GM18520 (cell line): Measurements from ENCODE around the gene RAB5B.
"Not testable (repeated sequence)": the region's sequence is repeated elsewhere in the genome, so short reads cannot be mapped to it uniquely, and the experiment has no call there.

Experiments used
- ATAC-seq: cut with Tn5 transposase; IDR thresholded peaks from one replicate; pipeline ENCODE4 v1.9.1; 2021; ENCODE audit not compliant: unreplicated experiment

RAB5B gene

DNA sequence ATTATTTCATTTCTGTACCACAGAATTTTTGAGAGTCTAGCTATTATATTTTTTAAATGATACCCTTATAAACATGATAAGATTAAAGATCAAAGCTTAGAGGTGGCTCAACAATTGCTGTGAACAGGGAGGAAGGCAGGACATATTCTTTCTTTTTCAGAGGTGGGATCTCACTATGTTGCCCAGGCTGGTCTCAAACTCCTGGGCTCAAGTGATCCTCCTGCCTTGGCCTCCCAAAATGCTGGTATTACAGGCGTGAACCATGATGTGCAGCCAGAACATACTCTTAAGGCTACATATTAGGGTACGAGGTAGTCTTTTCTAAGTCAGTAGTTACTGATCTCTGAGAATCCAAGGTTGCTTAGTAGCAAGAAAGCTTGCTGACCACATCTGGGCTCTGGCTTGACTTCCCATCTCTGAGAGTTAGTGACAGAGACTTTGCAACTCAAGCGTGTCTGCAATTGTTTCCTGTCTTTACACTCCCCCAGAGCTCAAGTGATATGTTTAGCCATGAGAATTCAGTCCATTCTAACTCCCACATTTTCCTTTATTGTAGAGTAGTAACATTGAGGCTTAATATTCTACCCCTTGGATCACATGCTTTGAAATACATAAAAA lies 8.6 kb downstream of the RAB5B start:
- no peak for ATAC-seq

DNA sequence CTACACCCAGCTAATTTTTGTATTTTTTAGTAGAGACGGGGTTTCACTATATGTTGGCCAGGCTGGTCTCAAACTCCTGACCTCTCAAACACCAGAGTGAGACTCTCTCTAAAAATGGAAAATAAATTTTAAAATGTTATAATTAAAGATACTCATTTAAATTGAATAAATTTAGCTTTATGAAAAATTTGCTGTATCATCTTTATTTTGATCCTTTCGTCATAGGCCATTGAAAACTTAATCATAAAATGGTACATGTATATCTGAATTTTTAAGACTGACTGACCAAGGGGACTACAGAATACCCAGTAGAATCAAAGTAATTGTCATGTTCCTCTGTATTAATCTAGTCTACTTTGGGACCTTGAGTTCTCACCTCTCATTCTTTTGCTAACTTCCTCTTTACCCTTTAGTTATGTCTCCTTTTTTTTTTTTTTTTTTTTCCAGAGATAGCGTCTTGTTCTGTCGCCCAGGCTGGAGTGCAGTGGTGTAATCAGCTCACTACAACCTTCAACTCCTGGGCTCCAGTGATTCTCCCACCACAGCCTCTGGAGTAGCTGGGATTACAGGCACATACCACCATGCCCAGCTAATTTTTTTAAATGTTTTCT lies 9.5 kb downstream of the RAB5B start:
- no peak for ATAC-seq

GRCh38 chr12:55984861-55985260 lies 11.0 kb downstream of the RAB5B start:
- no peak for ATAC-seq

DNA sequence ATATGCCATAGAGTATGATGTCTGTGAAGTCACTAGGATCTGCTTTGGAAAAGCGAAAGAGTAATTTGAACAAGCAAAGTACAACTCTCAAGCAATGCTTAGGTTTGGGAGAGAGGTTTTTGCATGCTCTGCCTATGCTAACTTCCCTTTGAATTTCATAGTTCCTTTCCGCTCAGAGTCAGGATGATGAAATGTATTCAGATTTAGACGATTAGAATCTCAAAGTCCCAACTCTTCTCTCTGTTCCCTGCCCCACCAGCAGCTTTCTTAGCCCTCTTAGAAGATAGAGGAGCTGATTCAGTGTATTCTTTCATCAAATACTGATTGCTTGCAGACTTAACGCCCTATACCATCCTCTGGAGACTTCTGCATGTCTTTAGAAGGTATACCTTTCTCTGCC lies 11.5 kb downstream of the RAB5B start:
- ATAC-seq = no peak

DNA sequence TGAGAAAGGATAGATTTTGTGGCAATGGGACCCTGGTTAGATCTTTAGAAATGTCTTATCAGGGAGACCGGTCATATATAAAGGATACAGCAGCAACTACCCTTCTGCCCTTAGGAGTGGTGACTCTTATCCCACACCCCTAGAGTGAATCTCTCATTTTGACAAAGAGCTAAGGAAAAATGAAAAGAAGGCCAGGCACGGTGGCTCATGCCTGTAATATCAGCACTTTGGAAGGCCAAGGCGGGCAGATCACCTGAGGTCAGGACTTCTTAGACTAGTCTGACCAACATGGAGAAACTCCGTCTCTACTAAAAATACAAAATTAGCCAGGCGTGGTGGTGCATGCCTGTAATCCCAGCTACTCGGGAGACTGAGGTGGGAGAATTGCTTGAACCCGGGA lies 12.1 kb downstream of the RAB5B start:
- not testable (repeated sequence) for ATAC-seq

GRCh38 chr12:55991110-55991509 lies 17.2 kb downstream of the RAB5B start:
- ATAC-seq = no peak

DNA sequence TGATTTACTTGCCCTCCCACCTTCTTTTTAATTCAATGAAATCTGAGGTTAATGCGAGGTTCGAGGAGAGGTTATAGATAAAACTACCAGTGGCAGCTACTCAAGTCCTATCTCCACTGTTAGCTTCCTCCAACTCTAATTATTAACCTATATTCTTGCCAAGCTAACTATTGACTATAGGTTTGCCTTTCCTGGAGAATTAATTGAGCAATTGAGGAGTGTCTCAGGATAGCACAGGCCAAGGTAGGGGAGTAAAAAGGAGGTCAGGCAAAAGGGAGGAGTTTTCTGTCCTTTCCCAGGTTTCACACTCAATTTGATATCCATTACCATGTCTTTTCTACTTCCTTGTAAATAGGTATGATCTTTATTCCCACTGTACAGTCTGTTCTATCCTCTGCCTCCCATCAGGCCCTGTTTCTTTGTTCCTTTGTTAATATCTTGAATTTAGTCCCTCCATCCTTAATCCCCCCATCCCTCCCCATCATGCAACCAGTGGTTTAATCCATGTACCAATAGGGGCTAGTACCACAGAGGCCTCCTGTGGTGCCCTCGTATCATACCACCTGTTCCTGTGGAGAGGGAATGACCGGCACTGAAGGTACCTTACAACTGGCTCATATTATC lies 19.5 kb downstream of the RAB5B start:
- ATAC-seq = no peak

DNA sequence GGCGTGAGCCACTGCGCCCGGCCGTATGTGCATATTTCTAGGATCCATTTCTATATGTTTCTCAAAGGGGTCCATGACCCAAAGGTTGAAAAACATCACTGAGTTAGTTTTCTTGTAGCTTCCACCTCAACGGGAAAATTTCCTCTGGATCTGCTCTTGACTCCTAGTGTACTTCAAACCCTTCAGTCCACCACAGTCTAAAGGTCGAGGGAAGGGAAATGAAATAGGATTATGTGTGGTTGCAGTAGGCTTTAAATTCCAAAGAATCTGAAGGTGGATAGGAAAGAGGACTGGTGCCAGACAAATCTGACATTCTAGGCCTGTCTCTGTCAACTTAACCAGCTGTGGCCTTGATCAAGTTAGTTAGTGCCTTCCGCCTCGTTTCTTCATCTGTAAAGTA lies 21.5 kb downstream of the RAB5B start:
- no peak for ATAC-seq

GRCh38 chr12:55996201-55996714 lies 22.4 kb downstream of the RAB5B start:
- no peak for ATAC-seq

DNA sequence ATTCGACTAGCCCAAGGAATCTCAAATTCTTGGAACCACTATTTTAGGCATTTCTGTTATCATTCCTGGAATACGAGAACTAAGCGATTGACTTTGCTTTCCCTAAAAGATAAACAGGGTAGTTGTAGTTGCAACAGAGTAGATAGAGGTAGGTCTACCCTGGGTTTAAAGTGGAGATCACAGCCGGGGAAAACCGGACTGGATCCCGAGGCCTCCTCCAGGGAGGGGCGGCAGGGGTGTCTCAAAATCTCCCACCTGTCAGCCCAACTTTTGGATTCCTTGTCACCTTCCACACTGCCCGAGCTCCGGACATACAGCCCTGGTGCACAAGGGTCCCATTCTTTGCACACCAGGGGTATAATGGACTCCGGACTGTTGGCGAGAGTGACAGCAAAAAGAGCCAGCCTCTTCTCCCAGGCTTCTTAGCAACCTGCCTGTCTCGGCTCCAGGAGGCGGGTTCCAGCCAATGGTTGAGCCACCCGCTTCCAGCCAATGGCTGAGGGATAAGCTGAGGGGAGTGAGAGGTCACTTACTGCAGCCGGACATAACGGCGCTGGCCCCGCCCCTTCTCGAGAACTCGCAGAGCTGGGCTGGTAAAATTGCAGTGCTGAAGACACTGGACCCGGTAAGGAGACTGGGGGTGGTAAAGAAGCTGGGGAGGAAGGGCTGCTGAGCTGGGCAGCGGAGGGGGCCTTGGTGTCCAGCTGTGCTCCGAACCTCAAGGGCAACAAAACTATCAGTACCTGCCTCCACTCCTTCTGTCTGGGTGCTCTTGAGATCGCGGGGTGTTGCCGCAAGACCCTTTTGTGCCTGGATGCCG lies 23.0 kb downstream of the RAB5B start, which contains the start of gene SUOX:
Gene SUOX (plus strand): TSS at position 562 of the 820 bp plus-strand sequence. CDS start 4,946 bp downstream, outside the sequence.
- ATAC-seq = peak; percentile 99

DNA sequence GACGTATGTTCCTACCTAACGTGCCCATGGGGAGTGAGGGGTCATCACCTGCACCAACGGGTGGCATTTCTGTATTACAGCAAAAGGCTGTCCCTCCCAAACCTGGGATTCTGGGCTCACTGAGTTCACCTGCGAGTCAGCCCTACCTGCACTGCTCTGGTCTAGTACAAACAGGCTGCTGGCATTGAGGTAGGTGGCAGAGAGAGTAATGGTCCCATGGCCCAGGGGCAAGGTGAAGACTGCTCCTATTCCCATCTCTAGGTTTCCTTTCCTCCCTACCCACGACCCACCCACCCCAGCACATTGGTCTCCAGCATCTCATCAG lies 23.6 kb downstream of the RAB5B start:
- no peak for ATAC-seq

- ATAC-seq = not testable (repeated sequence)
These were observed 25.6 kb downstream of the RAB5B start for GRCh38 chr12:55999522-55999921.

- ATAC-seq = not testable (repeated sequence)
These were observed 26.2 kb downstream of the RAB5B start for GRCh38 chr12:55999999-56000540.

GRCh38 chr12:56001487-56002100 lies 27.7 kb downstream of the RAB5B start:
- no peak for ATAC-seq

DNA sequence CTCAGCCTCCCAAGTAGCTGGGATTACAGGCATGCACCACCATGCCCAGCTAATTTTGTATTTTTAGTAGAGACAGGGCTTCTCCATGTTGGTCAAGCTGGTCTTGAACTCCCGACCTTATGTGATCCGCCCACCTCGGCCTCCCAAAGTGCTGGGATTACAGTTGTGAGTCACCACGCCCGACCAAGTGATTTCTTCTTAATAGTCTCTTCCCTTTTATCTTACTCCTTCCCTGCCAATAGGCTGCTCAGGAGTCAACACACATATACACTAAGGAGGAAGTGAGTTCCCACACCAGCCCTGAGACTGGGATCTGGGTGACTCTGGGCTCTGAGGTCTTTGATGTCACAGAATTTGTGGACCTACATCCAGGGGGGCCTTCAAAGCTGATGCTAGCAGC lies 29.5 kb downstream of the RAB5B start:
- ATAC-seq = not testable (repeated sequence)

GRCh38 chr12:56004211-56004610 lies 30.3 kb downstream of the RAB5B start:
- ATAC-seq = no peak

DNA sequence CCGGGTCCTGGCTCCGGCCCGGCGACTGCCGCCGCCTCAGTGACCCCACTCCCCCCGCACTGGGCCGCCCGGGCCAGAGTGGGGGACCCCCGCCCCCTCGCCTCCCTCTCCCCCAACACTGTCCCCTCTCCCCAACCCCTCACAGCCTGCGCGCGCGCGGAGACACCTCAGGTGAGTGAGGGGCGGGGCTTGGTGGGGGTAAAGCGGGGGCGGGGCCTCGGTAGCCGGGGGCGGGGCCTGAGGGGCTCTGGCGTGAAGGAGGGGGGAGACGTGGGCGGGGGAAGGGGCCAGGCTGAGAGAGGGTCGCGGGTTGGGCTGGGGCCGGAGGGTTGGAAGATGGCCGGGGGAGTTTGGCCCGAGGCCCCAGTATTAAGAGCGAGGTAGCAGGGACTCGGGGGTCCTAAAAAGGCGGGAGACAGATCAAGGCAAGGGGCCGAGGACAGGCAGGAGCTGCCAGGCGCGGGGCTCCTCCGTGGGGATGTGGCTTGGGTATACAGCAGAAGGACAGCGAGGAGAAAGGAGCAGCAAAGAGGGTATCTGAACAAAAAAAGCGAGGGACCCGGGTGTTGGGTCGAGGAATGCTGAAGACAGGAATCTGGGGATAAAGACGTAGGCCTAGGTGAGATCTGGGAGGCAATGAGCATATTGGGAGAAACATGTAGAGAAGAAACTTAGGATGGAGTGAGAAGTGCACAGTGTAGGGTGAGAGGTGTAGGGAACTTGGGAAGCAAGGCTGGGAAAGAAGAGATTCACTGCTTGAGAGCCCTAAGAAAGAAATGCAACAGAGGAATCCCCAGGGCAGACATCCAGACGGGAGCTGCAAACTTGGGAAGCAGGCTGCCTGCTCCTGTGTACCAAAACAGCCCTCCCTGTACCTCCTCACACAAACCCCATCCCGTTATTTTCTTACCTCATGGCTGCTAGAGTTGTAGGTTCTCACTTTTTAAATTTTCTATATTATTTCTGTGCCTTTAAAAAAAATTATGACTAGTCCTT lies 34.0 kb downstream of the RAB5B start:
- ATAC-seq = no peak

DNA sequence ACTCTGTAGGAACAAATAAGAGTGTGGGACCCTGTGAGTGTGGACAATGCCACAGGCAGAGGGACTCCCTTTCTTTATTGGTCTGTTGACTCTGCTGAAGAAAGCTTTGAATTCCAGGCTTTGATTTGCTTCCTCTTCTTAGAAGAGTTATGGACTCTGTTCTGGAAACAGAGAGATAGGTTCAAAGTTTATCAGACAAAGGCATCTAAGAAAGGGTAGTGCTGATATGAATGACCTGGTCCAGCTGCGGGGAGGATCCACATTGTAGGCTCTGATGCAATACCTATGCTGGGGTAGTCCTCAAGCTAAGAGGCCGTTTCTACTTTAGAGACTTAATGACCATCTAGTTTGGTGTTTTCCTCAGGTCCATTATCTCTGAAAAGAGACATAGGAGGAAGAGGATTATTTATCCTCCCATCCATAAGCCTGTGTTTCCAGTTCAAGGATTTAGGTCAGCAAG lies 36.3 kb downstream of the RAB5B start:
- ATAC-seq = no peak

- no peak for ATAC-seq
These were observed 37.7 kb downstream of the RAB5B start for GRCh38 chr12:56011509-56012090.
